ENCODE data around the gene SPRY2.
A peak's percentile ranks its signal among the peaks of the same experiment; 100 is the strongest.
"Not testable (repeated sequence)": the region's sequence is repeated elsewhere in the genome, so short reads cannot be mapped to it uniquely, and the experiment has no call there.

Gene SPRY2

GRCh38 chr13:80348314-80348713 is 7.4 kb upstream of the SPRY2 start:
- no peak for DNase-seq

- no peak for DNase-seq
These were observed 5.0 kb upstream of the SPRY2 start for GRCh38 chr13:80345771-80346510.

GRCh38 chr13:80344032-80344431 is 3.1 kb upstream of the SPRY2 start:
- not testable (repeated sequence) for DNase-seq

- DNase-seq: peak; percentile 70
These were observed 1.8 kb upstream of the SPRY2 start for GRCh38 chr13:80342471-80343371.

- DNase-seq: peak; percentile 93
These were observed 937 bp upstream of the SPRY2 start for GRCh38 chr13:80341756-80342370.

GRCh38 chr13:80340651-80341100 is 250 bp downstream of the SPRY2 start:
- DNase-seq: peak; percentile 56

- DNase-seq: peak; percentile 54
These were observed 845 bp downstream of the SPRY2 start for GRCh38 chr13:80339912-80340650.

GRCh38 chr13:80339563-80339911 is 1.4 kb downstream of the SPRY2 start:
- DNase-seq: no peak

- no peak for DNase-seq
These were observed 2.0 kb downstream of the SPRY2 start for GRCh38 chr13:80338781-80339562.

GRCh38 chr13:80337288-80338081 is 3.4 kb downstream of the SPRY2 start:
- no peak for DNase-seq

- no peak for DNase-seq
These were observed 4.1 kb downstream of the SPRY2 start for GRCh38 chr13:80336776-80337287.

- no peak for DNase-seq
These were observed 4.6 kb downstream of the SPRY2 start for GRCh38 chr13:80336370-80336769.

- DNase-seq: no peak
These were observed 6.2 kb downstream of the SPRY2 start for GRCh38 chr13:80334597-80335260.

GRCh38 chr13:80331984-80332383 is 8.9 kb downstream of the SPRY2 start:
- no peak for DNase-seq

- no peak for DNase-seq
These were observed 11.7 kb downstream of the SPRY2 start for GRCh38 chr13:80329250-80329649.

GRCh38 chr13:80319004-80319403 is 21.9 kb downstream of the SPRY2 start:
- no peak for DNase-seq

GRCh38 chr13:80314711-80315653 is 25.9 kb downstream of the SPRY2 start:
- DNase-seq: peak; percentile 32

GRCh38 chr13:80313668-80314256 is 27.2 kb downstream of the SPRY2 start:
- DNase-seq: no peak

GRCh38 chr13:80312967-80313366 is 28.0 kb downstream of the SPRY2 start:
- no peak for DNase-seq

Data from NCI-H82 (cell line).